ENCODE measurements around the gene ELK1.
"Not testable (repeated sequence)": the region's sequence is repeated elsewhere in the genome, so short reads cannot be mapped to it uniquely, and the experiment has no call there.

Gene ELK1, protein sequence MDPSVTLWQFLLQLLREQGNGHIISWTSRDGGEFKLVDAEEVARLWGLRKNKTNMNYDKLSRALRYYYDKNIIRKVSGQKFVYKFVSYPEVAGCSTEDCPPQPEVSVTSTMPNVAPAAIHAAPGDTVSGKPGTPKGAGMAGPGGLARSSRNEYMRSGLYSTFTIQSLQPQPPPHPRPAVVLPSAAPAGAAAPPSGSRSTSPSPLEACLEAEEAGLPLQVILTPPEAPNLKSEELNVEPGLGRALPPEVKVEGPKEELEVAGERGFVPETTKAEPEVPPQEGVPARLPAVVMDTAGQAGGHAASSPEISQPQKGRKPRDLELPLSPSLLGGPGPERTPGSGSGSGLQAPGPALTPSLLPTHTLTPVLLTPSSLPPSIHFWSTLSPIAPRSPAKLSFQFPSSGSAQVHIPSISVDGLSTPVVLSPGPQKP

GRCh38 chrX:47650164-47651042 is at the start of gene ELK1:
Gene ELK1, minus strand, starts transcription at chrX:47650563. Its CDS starts 9,122 bp downstream, at chrX:47641441.
- H3K4me3 ChIP-seq (replicated peaks; ENCODE audit: low read depth, low read length): peak within 1 kb of the TSS; percentile 63

DNA sequence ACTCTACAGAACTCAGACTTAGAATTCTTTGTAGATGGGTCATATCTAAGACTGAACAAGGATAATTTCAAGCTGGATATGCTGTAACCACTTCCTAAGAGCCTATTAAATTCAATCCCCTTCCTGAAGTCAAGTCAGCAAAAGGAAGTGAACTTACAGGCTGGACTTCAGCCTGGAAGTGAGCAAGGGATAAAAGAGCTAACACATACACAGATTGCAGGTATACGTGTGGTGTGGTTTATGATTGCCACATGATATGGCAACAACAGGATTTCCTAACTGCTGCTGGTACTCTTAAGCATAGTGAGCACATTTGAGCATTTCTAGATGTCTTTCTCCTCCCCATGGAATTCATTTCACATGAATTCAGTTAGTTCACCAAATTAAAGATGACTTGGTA is 46.8 kb upstream of the ELK1 start:
- DNase-seq (ENCODE audit: extremely low read depth, low read depth): no peak
- no peak overlapping the region for H3K4me3 ChIP-seq (replicated peaks; ENCODE audit: low read depth, low read length)
- no peak for TF ChIP-seq CTCF (IDR thresholded peaks at IDR 0.05; ENCODE audit: low read depth, low read length, missing control alignments)

More at GRCh38 chrX:47650164-47651042, at the start of gene ELK1:
- peak; percentile 89 for DNase-seq (ENCODE audit: extremely low read depth, low read depth)
- TF ChIP-seq CTCF (IDR thresholded peaks at IDR 0.05; ENCODE audit: low read depth, low read length, missing control alignments): no peak

DNA sequence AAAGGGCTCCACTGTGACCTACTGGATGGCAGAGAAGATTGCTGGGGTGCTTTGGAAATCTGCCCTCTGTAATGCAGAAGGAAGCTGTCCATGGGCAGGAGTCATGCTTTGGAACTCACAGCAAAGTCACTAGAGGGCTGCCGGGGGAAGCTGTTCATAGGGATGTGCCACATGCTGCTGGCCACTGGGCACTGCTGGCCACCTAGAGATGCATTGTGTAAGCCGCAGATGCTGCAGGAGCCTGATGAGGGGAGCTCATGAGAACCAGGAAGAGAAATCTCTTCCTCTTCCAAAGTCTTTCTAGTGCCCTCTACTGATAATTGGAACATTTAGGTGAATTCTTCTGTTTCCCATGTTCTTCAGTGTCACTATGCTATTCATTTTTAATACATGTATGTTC is 39.8 kb upstream of the ELK1 start:
- no peak for TF ChIP-seq CTCF (IDR thresholded peaks at IDR 0.05; ENCODE audit: low read depth, low read length, missing control alignments)
- DNase-seq (ENCODE audit: extremely low read depth, low read depth): no peak
- no peak overlapping the region for H3K4me3 ChIP-seq (replicated peaks; ENCODE audit: low read depth, low read length)

- no peak overlapping the region for H3K4me3 ChIP-seq (replicated peaks; ENCODE audit: low read depth, low read length)
- no peak for TF ChIP-seq CTCF (IDR thresholded peaks at IDR 0.05; ENCODE audit: low read depth, low read length, missing control alignments)
- DNase-seq (ENCODE audit: extremely low read depth, low read depth): no peak
Measured at GRCh38 chrX:47687263-47687662, 36.9 kb upstream of the ELK1 start.

- TF ChIP-seq CTCF (IDR thresholded peaks at IDR 0.05; ENCODE audit: low read depth, low read length, missing control alignments): no peak
- DNase-seq (ENCODE audit: extremely low read depth, low read depth): no peak
- no peak overlapping the region for H3K4me3 ChIP-seq (replicated peaks; ENCODE audit: low read depth, low read length)
Measured at GRCh38 chrX:47683829-47684205, 33.5 kb upstream of the ELK1 start.

DNA sequence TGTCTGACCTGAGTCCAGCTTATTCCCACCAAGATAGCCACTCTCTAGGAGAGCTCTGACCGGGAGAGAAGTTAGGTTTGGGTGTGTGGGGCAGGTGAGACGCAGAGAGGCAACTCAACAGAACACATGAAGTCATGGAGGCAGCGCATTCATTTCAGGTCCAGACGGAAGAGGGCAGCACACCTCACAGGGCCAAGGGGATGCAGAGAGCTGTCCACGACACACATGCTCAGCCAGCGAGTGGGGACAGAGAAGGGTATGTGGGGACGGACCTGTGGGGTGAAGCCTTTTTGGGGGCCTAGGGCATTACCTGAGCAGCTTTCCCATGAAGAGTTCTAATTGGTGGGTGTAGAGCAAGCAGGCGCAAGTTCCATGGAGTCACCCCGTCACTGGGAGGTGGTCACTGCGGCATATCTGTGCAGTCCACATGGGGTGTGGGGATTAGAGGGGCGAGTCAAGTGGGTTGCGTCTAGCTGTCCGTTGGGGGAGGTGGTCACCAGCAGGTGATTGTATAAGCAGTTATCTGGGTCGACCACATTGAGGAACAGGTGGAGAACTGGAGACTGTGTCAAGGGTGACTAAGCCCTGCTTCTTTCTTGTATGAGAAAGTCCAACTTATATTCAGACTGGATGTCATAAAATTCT is 32.9 kb upstream of the ELK1 start:
- TF ChIP-seq CTCF (IDR thresholded peaks at IDR 0.05; ENCODE audit: low read depth, low read length, missing control alignments): no peak
- no peak overlapping the region for H3K4me3 ChIP-seq (replicated peaks; ENCODE audit: low read depth, low read length)
- DNase-seq (ENCODE audit: extremely low read depth, low read depth): no peak

DNA sequence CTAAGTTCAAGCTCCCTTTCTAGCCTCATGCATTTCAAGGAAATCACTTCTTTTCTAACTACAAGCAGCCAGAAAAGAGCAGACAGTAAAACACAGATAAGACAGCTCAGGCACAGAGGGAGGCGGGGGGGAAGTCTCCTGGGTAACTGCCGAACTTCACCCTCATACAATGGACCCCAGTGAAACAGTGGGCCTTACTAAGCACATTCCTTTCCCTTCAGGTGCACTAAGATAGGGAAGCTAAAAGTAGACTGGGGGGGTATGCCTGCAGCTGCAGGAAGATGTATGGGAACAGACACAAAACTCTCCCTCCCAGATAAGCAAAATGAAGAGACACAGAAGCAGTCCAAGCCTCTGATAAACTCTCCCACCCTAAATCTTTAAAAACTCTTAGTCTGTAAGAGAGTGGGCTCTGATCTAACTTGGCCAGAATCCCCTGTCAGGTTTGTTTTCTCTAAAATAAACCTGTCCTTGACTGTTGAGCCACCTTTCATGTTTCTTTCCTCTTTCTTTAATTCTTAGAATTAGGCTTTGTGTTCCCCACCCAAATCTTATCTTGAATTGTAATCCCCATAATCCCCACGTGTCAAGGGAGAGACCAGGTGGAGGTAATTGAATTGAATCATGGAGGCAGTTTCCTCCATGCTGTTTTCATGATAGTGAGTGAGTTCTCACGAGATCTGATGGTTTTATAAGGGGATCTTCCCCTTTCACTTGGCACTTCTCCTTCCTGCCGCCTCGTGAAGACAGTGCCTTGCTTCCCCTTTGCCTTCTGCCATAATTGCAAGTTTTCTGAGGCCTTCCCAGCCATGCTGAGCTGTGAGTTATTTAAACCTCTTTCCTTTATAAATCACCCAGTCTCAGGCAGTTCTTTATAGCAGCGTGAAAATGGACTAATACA is 25.8 kb upstream of the ELK1 start:
- not testable (repeated sequence) for H3K4me3 ChIP-seq (replicated peaks; ENCODE audit: low read depth, low read length); DNase-seq (ENCODE audit: extremely low read depth, low read depth)

All from HFF-Myc (cell line).